HepG2 (cell line): ENCODE results near the gene NFILZ. TPM values are rescaled to one million over a fixed set of nuclear protein-coding genes. Genes with fewer than 3 reads are reported as not detected.

Experiments used
- ATAC-seq: fragments of 200-7000 bp; cut with Tn5 transposase; 3 replicates; pipeline ENCODE4 v1.9.1; 2020; ENCODE audit warnings: mild to moderate bottlenecking, moderate library complexity
- BruUV-seq: library from RNA; stranded (reverse); fragments of 400-500 nt; replicated peaks from 2 replicates; lab custom pipeline; 2021; lab: Mats Ljungman, UMichigan
- CTCF ChIA-PET: fragments of 300-600 bp; formaldehyde crosslinking; extraction: SDS; loops from one replicate; lab custom pipeline; 2021; ENCODE audit warnings: low total read pairs, inconsistent platforms, low intra/inter-chr PET ratio; lab: Yijun Ruan, JAX
- POLR2A ChIA-PET: fragments of 350-600 bp; sonication (Branson Sonifier 250); formaldehyde crosslinking; loops from one replicate; lab custom pipeline; 2020; ENCODE audit warnings: antibody characterized with exemption, inconsistent platforms; lab: Yijun Ruan, JAX
- DNase-seq: peaks from one replicate; pipeline ENCODE4 v3.0.0-alpha.2; 2015; ENCODE audit warnings: low spot score
- FAIRE-seq: peaks from 3 replicates; lab custom pipeline; 2011; peaks lifted over from hg19 to GRCh38; lab: Jason Lieb, UNC
- H2AFZ ChIP-seq: one replicate; pipeline ENCODE4 v1.6.1; 2011; ENCODE audit warnings: low read length, inconsistent platforms
- H3K27ac ChIP-seq: fragments of 300-600 bp; 3 replicates; pipeline ENCODE4 v1.8.0; 2011; ENCODE audit warnings: mixed run types, mild to moderate bottlenecking, mixed read lengths, low read length, inconsistent platforms; ENCODE audit not compliant: insufficient read depth; ENCODE audit errors: extremely low read length
- H3K27me3 ChIP-seq, 2 experiments: fragments of 200-600 bp in 1 of 2; 2 replicates in 1 of 2; 3 replicates in 1 of 2; pipeline versions ENCODE4 v1.6.0 to v1.8.0; 2011; ENCODE audit warnings: low read length in 2 of 2, mild to moderate bottlenecking in 2 of 2, moderate library complexity in 2 of 2, inconsistent platforms in 1 of 2; ENCODE audit not compliant: insufficient read depth in 2 of 2, control insufficient read depth in 1 of 2
- H3K36me3 ChIP-seq, 2 experiments: fragments of 200-600 bp in 1 of 2; replicated peaks in 1 of 2; 2 replicates in 1 of 2; 3 replicates in 1 of 2; pipeline versions ENCODE4 v1.5.1 to v1.8.0; 2011; ENCODE audit warnings: low read length in 2 of 2, inconsistent platforms in 1 of 2; ENCODE audit not compliant: insufficient read depth in 2 of 2, control insufficient read depth in 1 of 2
- H3K4me1 ChIP-seq: 2 replicates; pipeline ENCODE4 v1.5.1; 2012; ENCODE audit warnings: low read length, inconsistent platforms; ENCODE audit not compliant: insufficient read depth
- H3K4me2 ChIP-seq: 2 replicates; pipeline ENCODE4 v1.6.0; 2011; ENCODE audit warnings: low read depth, low read length, inconsistent platforms
- H3K4me3 ChIP-seq, 3 experiments: fragments of 200-600 bp in 1 of 3; sonication (generic), shearing (Covaris generic) in 1 of 3; replicated peaks in 1 of 3; 2 replicates each; pipeline ENCODE4 v1.5.1; 2011 to 2016; ENCODE audit warnings: low read length in 3 of 3, inconsistent platforms in 2 of 3, low read depth in 2 of 3, mild to moderate bottlenecking in 2 of 3, control low read depth in 1 of 3, mixed read lengths in 1 of 3; ENCODE audit not compliant: insufficient read depth in 1 of 3
- H3K79me2 ChIP-seq: one replicate; pipeline ENCODE4 v1.6.1; 2011; ENCODE audit warnings: low read length, inconsistent platforms; ENCODE audit not compliant: insufficient read depth
- H3K9ac ChIP-seq: 2 replicates; pipeline ENCODE4 v1.6.0; 2011; ENCODE audit warnings: mild to moderate bottlenecking, low read depth, low read length, inconsistent platforms; ENCODE audit not compliant: insufficient read depth
- H3K9me3 ChIP-seq: 2 replicates; pipeline ENCODE4 v1.5.1; 2012; ENCODE audit warnings: mild to moderate bottlenecking, low read length
- H4K20me1 ChIP-seq: 2 replicates; pipeline ENCODE4 v1.6.0; 2011; ENCODE audit warnings: inconsistent platforms, mild to moderate bottlenecking, low read length, moderate library complexity; ENCODE audit not compliant: insufficient read depth
- ARID2 ChIP-seq: sonication (generic); formaldehyde crosslinking; IDR thresholded peaks from 2 replicates; pipeline ENCODE4 v1.8.1; 2022; ENCODE audit warnings: mild to moderate bottlenecking, missing genetic modification reagents, borderline replicate concordance
- DDIT3 ChIP-seq: sonication (generic); formaldehyde crosslinking; IDR thresholded peaks from 2 replicates; pipeline ENCODE4 v1.4.0; 2020; ENCODE audit warnings: mild to moderate bottlenecking, missing genetic modification reagents
- HNRNPH1 ChIP-seq: fragments of 200-400 bp; formaldehyde crosslinking; optimal IDR thresholded peaks from 2 replicates; pipeline ENCODE3; 2017; ENCODE audit warnings: mild to moderate bottlenecking, low read depth, low read length
- KDM2A ChIP-seq: sonication (generic); formaldehyde crosslinking; IDR thresholded peaks from 2 replicates; pipeline ENCODE4 v1.4.0; 2020; ENCODE audit warnings: low read depth, missing genetic modification reagents, borderline replicate concordance
- SP140L ChIP-seq: sonication (generic); formaldehyde crosslinking; IDR thresholded peaks from 2 replicates; pipeline ENCODE4 v1.4.0; 2020; ENCODE audit warnings: missing genetic modification reagents, borderline replicate concordance
- YEATS4 ChIP-seq: sonication (generic); formaldehyde crosslinking; IDR thresholded peaks from 2 replicates; pipeline ENCODE4 v1.4.0; 2020; ENCODE audit warnings: missing genetic modification reagents, borderline replicate concordance
- ZFP90 ChIP-seq: sonication (generic); formaldehyde crosslinking; IDR thresholded peaks from 2 replicates; pipeline ENCODE4 v1.8.0; 2022; ENCODE audit warnings: missing genetic modification reagents, mild to moderate bottlenecking, inconsistent platforms, borderline replicate concordance
- ZNF740 ChIP-seq: sonication (generic); formaldehyde crosslinking; IDR thresholded peaks from 2 replicates; pipeline ENCODE4 v1.4.0; 2020; ENCODE audit warnings: missing genetic modification reagents
- ZNF746 ChIP-seq: sonication (generic); formaldehyde crosslinking; IDR thresholded peaks from 2 replicates; pipeline ENCODE4 v1.8.0; 2022; ENCODE audit warnings: mild to moderate bottlenecking, missing genetic modification reagents
- ZNF839 ChIP-seq: sonication (generic); formaldehyde crosslinking; IDR thresholded peaks from 2 replicates; pipeline ENCODE4 v1.4.0; 2020; ENCODE audit warnings: missing genetic modification reagents, mild to moderate bottlenecking, borderline replicate concordance
- ZNF883 ChIP-seq: sonication (generic); formaldehyde crosslinking; IDR thresholded peaks from 2 replicates; pipeline ENCODE4 v1.5.1; 2020; ENCODE audit warnings: mild to moderate bottlenecking, missing genetic modification reagents; ENCODE audit errors: not compliant biosample characterization
- ZSCAN9 ChIP-seq: IDR thresholded peaks from 2 replicates; pipeline ENCODE4 v1.6.1; 2016; ENCODE audit warnings: borderline replicate concordance
- WGBS: methylation state at CpG from one replicate; pipeline ENCODE4 v1.1.6; 2017; ENCODE audit warnings: low lambda C conversion rate; 5-methylcytosine and 5-hydroxymethylcytosine counted together
- in situ Hi-C: cut with HindIII; loops from 2 replicates; pipeline ENCODE4 v1.10.0; 2017; ENCODE audit warnings: low pct_unique_long_range_greater_than_20kb; ENCODE audit not compliant: extremely low pct_ligation_motif_present
- intact Hi-C: fragments of 100-400 bp; cut with micrococcal nuclease; formaldehyde crosslinking; loops from one replicate; pipeline ENCODE4 v1.10.0; 2022; ENCODE audit not compliant: unreplicated experiment
- polyA plus RNA-seq, 8 experiments: library from polyadenylated mRNA; depleted of rRNA in 3 of 8; stranded (reverse) in 7 of 8; unstranded in 1 of 8; fragments of >200 nt; fragmentation: Illumina TruSeq in 4 of 8; extraction: Trizol in 4 of 8; gene quantifications; 2 replicates each; pipeline versions ENCODE4 v1.2.1 to v1.2.3, GENCODE V29; 2011 to 2016; ENCODE audit warnings: low read depth in 4 of 8, missing spikeins in 1 of 8, mixed read lengths in 1 of 8; ENCODE audit not compliant: insufficient read depth in 1 of 8
- total RNA-seq, 5 experiments: library from RNA; depleted of rRNA; stranded (reverse); fragments of >200 nt; fragmentation: Illumina TruSeq; extraction: Trizol; gene quantifications; 2 replicates each; pipeline ENCODE4 v1.2.3, GENCODE V29; 2016; ENCODE audit warnings: low read depth in 1 of 5

The NFILZ gene
- total and polyA plus RNA-seq, 2 of the 13 experiments (the other 11 are each of a cell fraction or from before 2014, with no cell fraction given): not detected

- TF ChIP-seq ZSCAN9 (CRISPR knock-in tag): no peak
Observed at GRCh38 chr19:8595651-8596050, 34.8 kb upstream of the NFILZ start (continued).

GRCh38 chr19:8596168-8596567 is 34.3 kb upstream of the NFILZ start:
- peaks cover 0 to 1% of the 10 kb centered on the region in 2 experiments; a peak in 1 of 5 replicates for H3K27me3 ChIP-seq
- H4K20me1 ChIP-seq: no peaks in the 10 kb centered on the region
- CTCF ChIA-PET: no interaction called here
- DNase-seq (no peak), ATAC-seq (no peak), FAIRE-seq (no peak)
- no TSS peak for BruUV-seq
- in situ Hi-C loops: no loop called here
- intact Hi-C loops: no loop called here
- TF ChIP-seq YEATS4 (CRISPR knock-in tag) (no peak), ZNF746 (no peak), ARID2 (CRISPR knock-in tag) (no peak), SP140L (CRISPR knock-in tag) (no peak), KDM2A (CRISPR knock-in tag) (no peak), DDIT3 (CRISPR knock-in tag) (no peak), ZNF883 (no peak), HNRNPH1 (no peak), ZNF740 (CRISPR knock-in tag) (no peak), ZFP90 (CRISPR knock-in tag) (no peak), ZNF839 (CRISPR knock-in tag) (no peak)
- no peaks in the 10 kb centered on the region for H3K36me3 ChIP-seq
- H3K79me2 ChIP-seq: no peaks in the 10 kb centered on the region
- POLR2A ChIA-PET: no interaction called here
- H3K9ac ChIP-seq: no peak overlapping the region
- H3K4me1 ChIP-seq: no peaks in the 10 kb centered on the region
- no peak overlapping the region for H3K4me2 ChIP-seq
- peaks cover 12% of the 10 kb centered on the region for H3K9me3 ChIP-seq
- no peak overlapping the region for H3K4me3 ChIP-seq
- H2AFZ ChIP-seq: no peak overlapping the region
- H3K27ac ChIP-seq: no peak overlapping the region
- 92% methylated on average over 11 of the region's 23 CpGs for WGBS
